IMR-90 (cell line): Measurements from ENCODE around the gene CENPF. TPM values are rescaled to one million over a fixed set of nuclear protein-coding genes. Genes with fewer than 3 reads are reported as not detected.
"Not testable (repeated sequence)": the region's sequence is repeated elsewhere in the genome, so short reads cannot be mapped to it uniquely, and the experiment has no call there.

Experiments used
- ATAC-seq: fragments of 200-7000 bp; cut with Tn5 transposase; 2 replicates; pipeline ENCODE4 v1.9.1; 2020; ENCODE audit warnings: low read depth, mild to moderate bottlenecking, moderate library complexity
- BruUV-seq: library from RNA; stranded (reverse); fragments of 400-500 nt; replicated peaks from 2 replicates; lab custom pipeline; 2021; lab: Mats Ljungman, UMichigan
- CTCF ChIA-PET: fragments of 300-600 bp; formaldehyde crosslinking; extraction: SDS; loops from one replicate; lab custom pipeline; 2021; ENCODE audit warnings: antibody characterized with exemption; lab: Yijun Ruan, JAX
- POLR2A ChIA-PET: fragments of 300-600 bp; sonication (Branson Sonifier 250); formaldehyde crosslinking; loops from one replicate; lab custom pipeline; 2022; ENCODE audit warnings: antibody characterized with exemption; ENCODE audit not compliant: unreplicated experiment; lab: Charles Lee
- DNase-seq: peaks from one replicate; pipeline ENCODE4 v3.0.0; 2013
- H2AFZ ChIP-seq: replicated peaks from 2 replicates; pipeline ENCODE3; 2013; ENCODE audit warnings: low read length, mild to moderate bottlenecking; ENCODE audit not compliant: poor library complexity
- H2AK5ac ChIP-seq: 2 replicates; pipeline ENCODE4 v1.6.1; 2013; ENCODE audit warnings: low read depth, low read length, inconsistent platforms
- H2AK9ac ChIP-seq: replicated peaks from 2 replicates; pipeline ENCODE3; 2013; ENCODE audit warnings: mild to moderate bottlenecking, low read depth, low read length, moderate library complexity; ENCODE audit not compliant: poor library complexity
- H2BK120ac ChIP-seq: 2 replicates; pipeline ENCODE4 v1.6.1; 2013; ENCODE audit warnings: low read depth, low read length, inconsistent platforms
- H2BK15ac ChIP-seq: 3 replicates; pipeline ENCODE4 v1.6.1; 2013; ENCODE audit warnings: low read depth, low read length, inconsistent platforms
- H2BK20ac ChIP-seq: 2 replicates; pipeline ENCODE4 v1.6.1; 2013; ENCODE audit warnings: low read depth, mild to moderate bottlenecking, inconsistent platforms, low read length, moderate library complexity
- H2BK5ac ChIP-seq: 2 replicates; pipeline ENCODE4 v1.6.1; 2013; ENCODE audit warnings: mild to moderate bottlenecking, low read depth, low read length, inconsistent platforms; ENCODE audit not compliant: poor library complexity, severe bottlenecking
- H3K14ac ChIP-seq: replicated peaks from 2 replicates; pipeline ENCODE4 v1.6.1; 2013; ENCODE audit warnings: low read depth, low read length, inconsistent platforms
- H3K18ac ChIP-seq: 2 replicates; pipeline ENCODE4 v1.6.1; 2013; ENCODE audit warnings: low read depth, low read length, control low read depth
- H3K23ac ChIP-seq: 2 replicates; pipeline ENCODE4 v1.6.1; 2013; ENCODE audit warnings: low read depth, low read length, inconsistent platforms
- H3K27ac ChIP-seq: 2 replicates; pipeline ENCODE4 v1.5.1; 2013; ENCODE audit warnings: mild to moderate bottlenecking, control low read depth, low read length; ENCODE audit not compliant: insufficient read depth
- H3K27me3 ChIP-seq: 2 replicates; pipeline ENCODE4 v1.6.1; 2013; ENCODE audit warnings: low read length; ENCODE audit not compliant: control insufficient read depth, insufficient read depth
- H3K36me3 ChIP-seq: 2 replicates; pipeline ENCODE4 v1.6.1; 2013; ENCODE audit warnings: low read length, mixed read lengths; ENCODE audit not compliant: control insufficient read depth, insufficient read depth
- H3K4ac ChIP-seq: 2 replicates; pipeline ENCODE4 v1.6.1; 2013; ENCODE audit warnings: low read depth, low read length, inconsistent platforms
- H3K4me1 ChIP-seq: 2 replicates; pipeline ENCODE4 v1.6.1; 2013; ENCODE audit warnings: low read length, mixed read lengths; ENCODE audit not compliant: control insufficient read depth, insufficient read depth
- H3K4me2 ChIP-seq: 2 replicates; pipeline ENCODE4 v1.6.1; 2013; ENCODE audit warnings: low read depth, mild to moderate bottlenecking, control low read depth, low read length, moderate library complexity
- H3K4me3 ChIP-seq: 2 replicates; pipeline ENCODE4 v1.5.1; 2013; ENCODE audit warnings: low read depth, mild to moderate bottlenecking, control low read depth, low read length, moderate library complexity; ENCODE audit not compliant: insufficient read depth
- H3K56ac ChIP-seq: 2 replicates; pipeline ENCODE4 v1.6.1; 2013; ENCODE audit warnings: low read length, inconsistent platforms; ENCODE audit not compliant: insufficient read depth; ENCODE audit errors: extremely low read depth
- H3K79me1 ChIP-seq, 2 experiments: 2 replicates each; pipeline ENCODE4 v1.6.1; 2013; ENCODE audit warnings: low read length in 2 of 2, inconsistent platforms in 1 of 2, low read depth in 1 of 2
- H3K9ac ChIP-seq: 2 replicates; pipeline ENCODE4 v1.6.1; 2013; ENCODE audit warnings: low read depth, low read length, control low read depth
- H3K9me1 ChIP-seq: 2 replicates; pipeline ENCODE4 v1.6.1; 2013; ENCODE audit warnings: low read length, inconsistent platforms; ENCODE audit not compliant: insufficient read depth
- H3K9me3 ChIP-seq: 2 replicates; pipeline ENCODE4 v1.6.1; 2013; ENCODE audit warnings: low read length; ENCODE audit not compliant: control insufficient read depth, insufficient read depth
- H4K20me1 ChIP-seq: 2 replicates; pipeline ENCODE4 v1.6.1; 2013; ENCODE audit warnings: low read length, inconsistent platforms; ENCODE audit not compliant: insufficient read depth
- H4K5ac ChIP-seq: 2 replicates; pipeline ENCODE4 v1.6.1; 2013; ENCODE audit warnings: mild to moderate bottlenecking, low read depth, low read length, control low read depth
- H4K8ac ChIP-seq, 2 experiments: 2 replicates each; pipeline ENCODE4 v1.6.1; 2013; ENCODE audit warnings: low read depth in 2 of 2, low read length in 2 of 2, control low read depth in 1 of 2, inconsistent platforms in 1 of 2
- H4K91ac ChIP-seq: 2 replicates; pipeline ENCODE4 v1.6.1; 2013; ENCODE audit warnings: low read depth, low read length, inconsistent platforms; ENCODE audit not compliant: insufficient read depth
- WGBS, 2 experiments: methylation state at CpG; one replicate each; pipeline versions ENCODE4 v1.1.5 to v1.1.7; 2013; ENCODE audit warnings: missing lambda C conversion rate in 2 of 2; ENCODE audit not compliant: insufficient read length in 1 of 2; ENCODE audit errors: extremely low coverage in 2 of 2; 5-methylcytosine and 5-hydroxymethylcytosine counted together
- dilution Hi-C: fragments of 300-500 bp; cut with HindIII; formaldehyde crosslinking; loops from one replicate; pipeline ENCODE4 v1.14.3; 2018; ENCODE audit warnings: low sequenced_read_pairs; ENCODE audit not compliant: unreplicated experiment
- in situ Hi-C: fragments of 300-500 bp; cut with MboI; formaldehyde crosslinking; loops from 3 replicates; pipeline ENCODE4 v1.14.3; 2019; ENCODE audit warnings: low sequenced_read_pairs, inconsistent platforms, mixed read lengths
- intact Hi-C: fragments of 100-400 bp; cut with micrococcal nuclease; formaldehyde crosslinking; loops from 2 replicates; pipeline ENCODE4 v1.10.0; 2022
- polyA plus RNA-seq, 3 experiments: library from polyadenylated mRNA; depleted of rRNA; stranded (reverse); fragments of >200 nt; gene quantifications; 2 replicates each; pipeline ENCODE4 v1.2.3, GENCODE V29; 2012; ENCODE audit warnings: low replicate concordance in 1 of 3
- total RNA-seq: library from RNA; depleted of rRNA; stranded (reverse); fragments of >200 nt; gene quantifications from 2 replicates; pipeline ENCODE4 v1.2.3, GENCODE V29; 2012

Gene CENPF
- total and polyA plus RNA-seq, 2 of the 4 experiments (the other 2 are of a cell fraction), result 20.9 to 51.8 TPM

- not testable (repeated sequence) for H2BK15ac ChIP-seq, H3K79me1 ChIP-seq, H4K5ac ChIP-seq
Measured at GRCh38 chr1:214576120-214576519, 26.9 kb upstream of the CENPF start.

More at GRCh38 chr1:214576120-214576519, 26.9 kb upstream of the CENPF start:
- H2BK120ac ChIP-seq, BruUV-seq, H4K20me1 ChIP-seq, H2BK5ac ChIP-seq, dilution Hi-C loops, H2AK9ac ChIP-seq, H3K56ac ChIP-seq, H2AFZ ChIP-seq, CTCF ChIA-PET, H3K9ac ChIP-seq, intact Hi-C loops, H3K9me1 ChIP-seq, H3K4me1 ChIP-seq, H3K14ac ChIP-seq, DNase-seq, in situ Hi-C loops, H3K27me3 ChIP-seq, H2AK5ac ChIP-seq, H3K4ac ChIP-seq, H3K4me3 ChIP-seq, ATAC-seq, H4K91ac ChIP-seq, H3K4me2 ChIP-seq, H3K23ac ChIP-seq, H3K18ac ChIP-seq, H3K27ac ChIP-seq, POLR2A ChIA-PET, H4K8ac ChIP-seq, H2BK20ac ChIP-seq, H3K36me3 ChIP-seq: not testable (repeated sequence)
- H3K9me3 ChIP-seq, result peaks cover 11% of the 10 kb centered on the region
- 20% methylated on average over 1 of the region's 3 CpGs; no CpG with 5 or more reads in 1 of the 2 experiments for WGBS, 2 experiments
